K562 (cell line): ENCODE measurements around the gene AMBP. TPM values are rescaled to one million over a fixed set of nuclear protein-coding genes. Genes with fewer than 3 reads are reported as not detected.
A peak's percentile ranks its signal among the peaks of the same experiment; 100 is the strongest.

ENCODE experiments used
- CHD4 ChIP-seq: fragments of 200-600 bp; sonication (generic); IDR thresholded peaks from 3 replicates; pipeline ENCODE4 v1.6.1; 2012; ENCODE audit warnings: low read depth, mild to moderate bottlenecking, mixed read lengths, low read length, inconsistent platforms; ENCODE audit not compliant: insufficient read depth, insufficient replicate concordance, poor library complexity, severe bottlenecking
- CREB3L1 ChIP-seq: fragments of 450-650 bp; IDR thresholded peaks from 2 replicates; pipeline ENCODE4 v1.6.1; 2014; ENCODE audit warnings: low read depth, mild to moderate bottlenecking, moderate library complexity, borderline replicate concordance
- DLX4 ChIP-seq: fragments of 250-450 bp; sonication (Bioruptor Pico); IDR thresholded peaks from 2 replicates; pipeline ENCODE4 v1.6.1; 2021; ENCODE audit warnings: mild to moderate bottlenecking
- E2F8 ChIP-seq: fragments of 450-650 bp; IDR thresholded peaks from 2 replicates; pipeline ENCODE4 v1.7.1; 2018; ENCODE audit warnings: mild to moderate bottlenecking, low read depth; ENCODE audit not compliant: partially characterized antibody
- HNRNPUL1 ChIP-seq: fragments of 200-400 bp; formaldehyde crosslinking; IDR thresholded peaks from 2 replicates; pipeline ENCODE4 v1.6.1; 2017; ENCODE audit warnings: low read length
- L3MBTL2 ChIP-seq: fragments of 450-650 bp; IDR thresholded peaks from 2 replicates; pipeline ENCODE4 v1.6.1; 2016; ENCODE audit warnings: mild to moderate bottlenecking, moderate library complexity
- LARP7 ChIP-seq: fragments of 450-650 bp; IDR thresholded peaks from 2 replicates; pipeline ENCODE4 v1.6.1; 2016
- MTF1 ChIP-seq: fragments of 250-450 bp; sonication (Bioruptor Pico); IDR thresholded peaks from 2 replicates; pipeline ENCODE4 v1.9.0; 2021; ENCODE audit warnings: moderate library complexity, mild to moderate bottlenecking, inconsistent platforms, borderline replicate concordance
- NEUROD1 ChIP-seq: fragments of 150-350 bp; IDR thresholded peaks from 2 replicates; pipeline ENCODE4 v1.6.1; 2014; ENCODE audit warnings: borderline replicate concordance, low read length, low read depth; ENCODE audit not compliant: partially characterized antibody
- NFIC ChIP-seq: fragments of 450-650 bp; IDR thresholded peaks from 2 replicates; pipeline ENCODE4 v1.6.1; 2017; ENCODE audit warnings: mild to moderate bottlenecking, inconsistent platforms
- NFXL1 ChIP-seq: fragments of 450-650 bp; formaldehyde crosslinking; IDR thresholded peaks from 2 replicates; pipeline ENCODE4 v1.4.0; 2021; ENCODE audit warnings: mild to moderate bottlenecking
- NONO ChIP-seq, 2 experiments: fragments of 200-400 bp in 1 of 2; fragments of 450-650 bp in 1 of 2; formaldehyde crosslinking in 1 of 2; IDR thresholded peaks; 2 replicates each; pipeline ENCODE4 v1.6.1; 2017; ENCODE audit warnings: low read depth in 2 of 2, mild to moderate bottlenecking in 2 of 2, moderate library complexity in 2 of 2, low read length in 1 of 2
- PKNOX1 ChIP-seq: fragments of 450-650 bp; IDR thresholded peaks from 2 replicates; pipeline ENCODE4 v1.6.1; 2016
- POLR2AphosphoS2 ChIP-seq: IDR thresholded peaks from 2 replicates; pipeline ENCODE4 v1.6.1; 2012; ENCODE audit warnings: low read length, improper control_type of control experiment
- POLR2H ChIP-seq: IDR thresholded peaks from 2 replicates; pipeline ENCODE4 v1.6.1; 2016; ENCODE audit warnings: missing genetic modification characterization, low read depth, mild to moderate bottlenecking, control low read depth, missing compliant biosample characterization, moderate library complexity
- RNF2 ChIP-seq: sonication (generic); IDR thresholded peaks from 2 replicates; pipeline ENCODE4 v1.6.1; 2016
- SMC3 ChIP-seq: conservative IDR thresholded peaks from 2 replicates; pipeline ENCODE4 v1.6.1; 2011; ENCODE audit warnings: low read depth, low read length, improper control_type of control experiment; ENCODE audit not compliant: insufficient read depth
- TEAD2 ChIP-seq: fragments of 450-650 bp; IDR thresholded peaks from 2 replicates; pipeline ENCODE4 v1.6.1; 2016; ENCODE audit warnings: missing genetic modification characterization, control low read depth, missing compliant biosample characterization
- VEZF1 ChIP-seq: fragments of 200-800 bp; sonication (Bioruptor generic); IDR thresholded peaks from 2 replicates; pipeline ENCODE4 v1.6.1; 2017; ENCODE audit warnings: missing genetic modification characterization, missing compliant biosample characterization
- ZKSCAN8 ChIP-seq: fragments of 200-800 bp; sonication (Bioruptor generic); IDR thresholded peaks from 2 replicates; pipeline ENCODE4 v1.6.1; 2016; ENCODE audit warnings: missing genetic modification characterization, missing compliant biosample characterization
- ZNF354B ChIP-seq: fragments of 250-450 bp; sonication (Bioruptor Pico); IDR thresholded peaks from 2 replicates; pipeline ENCODE4 v1.4.0; 2020
- ZNF668 ChIP-seq: fragments of 250-450 bp; sonication (Bioruptor Pico); IDR thresholded peaks from 2 replicates; pipeline ENCODE4 v1.8.0; 2022; ENCODE audit warnings: mild to moderate bottlenecking, inconsistent platforms
- polyA plus RNA-seq, 8 experiments: library from polyadenylated mRNA; depleted of rRNA in 4 of 8; stranded (reverse) in 5 of 8; unstranded in 3 of 8; fragments of >200 nt; fragmentation: Nextera tagmentation in 2 of 8; fragmentation: Illumina TruSeq in 1 of 8; extraction: Ambion mirVana in 2 of 8; extraction: Trizol in 1 of 8; gene quantifications; 2 replicates each; pipeline versions ENCODE4 v1.2.1 to v1.2.3, GENCODE V29; 2011 to 2014; ENCODE audit warnings: inconsistent platforms in 1 of 8, missing spikeins in 1 of 8
- total RNA-seq, 7 experiments: library from RNA; depleted of rRNA in 6 of 7; stranded (reverse); fragments of >200 nt in 6 of 7; fragmentation: Illumina TruSeq in 2 of 7; extraction: Trizol in 2 of 7; gene quantifications; 2 replicates each; pipeline versions ENCODE4 v1.2.1 to v1.2.3, GENCODE V29; 2011 to 2021; ENCODE audit warnings: low replicate concordance in 1 of 7

AMBP gene
- total and polyA plus RNA-seq, 9 of the 15 experiments (the other 6 are each of a cell fraction or from before 2014, with no cell fraction given) = 1.3 TPM; not detected in 8

GRCh38 chr9:114082017-114082762, 4.1 kb upstream of the AMBP start (continued):
- TF ChIP-seq NONO (IDR thresholded peaks at IDR 0.05; ENCODE audit: low read depth in 2 of 2, low read length in 1 of 2) (no peak), POLR2AphosphoS2 (no peak), NFXL1 (no peak), NFIC (no peak), MTF1 (CRISPR knock-in tag) (no peak), POLR2H (no peak), CHD4 (no peak), HNRNPUL1 (no peak), NEUROD1 (no peak), CREB3L1 (no peak), SMC3 (peak; percentile 82), ZNF668 (CRISPR knock-in tag) (no peak), DLX4 (CRISPR knock-in tag) (no peak), ZNF354B (CRISPR knock-in tag) (no peak), ZKSCAN8 (CRISPR knock-in tag) (no peak), TEAD2 (tag) (no peak), L3MBTL2 (peak; percentile 68; the same call in 1 of the 2 replicates), PKNOX1 (no peak), VEZF1 (CRISPR knock-in tag) (no peak), E2F8 (no peak), RNF2 (no peak), LARP7 (no peak)
